T-helper 9 cell (primary cell): ENCODE data around the gene PLCL1.

Experiments used
- DNase-seq: peaks from one replicate; pipeline ENCODE4 v3.0.0-alpha.2; 2020

PLCL1 gene

DNA sequence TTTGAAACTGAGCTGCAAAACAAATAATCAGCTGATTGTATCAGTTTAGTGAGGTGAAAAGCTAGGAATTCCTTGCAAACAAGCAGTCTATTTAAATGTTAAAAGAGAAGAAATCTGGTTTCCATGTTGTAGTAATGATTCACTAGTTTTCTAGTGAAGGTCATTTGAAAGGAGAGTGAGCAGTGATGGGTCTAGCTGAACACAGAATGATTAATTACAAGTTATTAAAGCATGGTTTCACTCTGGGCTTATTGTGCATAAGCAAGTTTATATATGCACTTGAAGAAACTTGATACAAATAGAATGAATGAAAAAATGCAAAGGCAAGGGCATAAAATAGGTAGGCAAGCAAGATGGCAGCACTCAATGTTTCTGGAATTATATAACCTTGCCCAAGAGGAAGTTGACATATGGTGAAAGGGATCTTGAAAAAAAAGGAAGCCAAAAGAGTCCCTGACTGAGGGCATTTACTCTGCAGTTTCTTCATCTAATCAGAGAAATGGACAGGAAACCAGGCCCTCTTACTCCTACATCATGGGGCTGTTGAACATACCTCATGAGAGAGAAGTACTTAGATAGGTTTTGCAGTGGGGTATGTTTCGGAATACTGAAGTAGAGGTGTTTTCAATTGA lies 53.2 kb downstream of the PLCL1 start:
- DNase-seq: no peak

DNA sequence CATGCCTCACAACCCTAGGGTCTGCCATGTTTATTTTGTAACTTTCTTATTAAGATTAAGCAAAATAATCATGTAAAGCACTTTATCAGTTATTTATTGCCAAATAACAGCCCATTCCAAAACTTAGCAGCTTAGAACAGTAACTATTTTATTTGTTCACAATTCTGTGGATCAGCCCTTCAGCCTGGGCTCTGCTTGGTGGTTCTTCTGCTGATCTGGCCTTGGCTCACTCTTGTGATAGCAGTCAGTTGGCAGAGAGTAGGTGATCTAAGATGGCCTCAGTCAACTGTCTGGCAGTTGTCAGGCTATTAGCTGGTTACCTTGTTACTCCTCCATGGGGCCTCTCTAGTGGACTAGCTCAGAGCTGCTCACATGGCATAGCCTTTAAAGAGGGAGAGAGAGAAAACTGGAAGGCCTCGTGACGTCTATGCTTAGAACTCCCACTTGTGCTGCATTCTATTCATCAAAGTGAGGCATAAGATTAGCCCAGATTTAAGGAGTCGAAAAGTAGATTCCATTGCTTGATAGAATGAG lies 54.3 kb downstream of the PLCL1 start:
- no peak for DNase-seq

DNA sequence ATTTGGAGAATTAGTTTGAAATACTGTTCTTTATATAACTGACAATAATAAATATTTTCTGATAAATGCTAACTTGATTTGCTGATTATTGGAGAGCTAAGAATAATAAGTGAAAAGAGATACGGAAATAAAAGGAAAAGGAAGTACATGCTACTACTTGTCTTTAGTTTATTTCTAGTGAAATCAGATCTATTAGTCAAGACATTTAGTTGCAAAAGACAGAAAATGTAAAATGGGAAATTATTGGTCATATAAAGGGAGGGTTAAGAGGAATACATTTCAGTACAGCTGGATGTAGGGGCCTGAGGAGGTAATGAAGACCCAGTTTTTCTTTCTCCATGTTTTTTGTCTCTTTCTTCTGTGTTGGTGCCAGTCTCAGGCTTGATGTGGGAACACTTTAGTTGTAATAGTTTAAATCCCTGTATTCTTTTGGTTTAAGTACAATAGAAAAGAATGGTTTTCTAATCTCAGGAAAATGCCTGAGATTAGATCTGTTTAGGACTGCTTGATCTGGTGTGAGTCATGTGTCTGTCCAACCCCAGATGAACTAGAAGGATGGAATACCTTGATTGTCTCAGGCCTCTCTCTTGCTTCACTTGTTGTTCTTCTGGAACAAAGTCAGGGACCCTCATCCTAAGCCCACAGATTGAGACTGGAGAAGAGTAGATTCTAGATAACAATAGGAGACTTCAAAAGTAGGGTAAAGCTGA lies 58.0 kb downstream of the PLCL1 start:
- no peak for DNase-seq

DNA sequence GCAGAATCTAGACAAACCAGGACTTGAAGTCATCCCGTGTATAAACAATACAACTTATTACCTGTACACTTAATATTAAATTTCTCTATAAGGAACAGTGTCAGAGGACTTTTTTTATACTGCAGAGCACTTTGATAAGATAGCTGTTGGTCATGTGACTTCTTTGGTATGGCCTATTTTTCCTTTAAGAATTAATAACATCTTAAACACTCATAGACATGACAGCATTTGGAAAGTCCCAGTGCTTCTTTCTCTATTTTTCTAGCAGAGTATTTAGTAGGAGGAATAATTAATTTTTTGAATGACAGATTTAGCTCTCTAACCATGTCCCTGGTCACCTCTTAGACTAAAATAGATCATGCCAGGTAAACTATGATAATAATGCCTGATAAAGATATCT lies 59.4 kb downstream of the PLCL1 start:
- DNase-seq: no peak

DNA sequence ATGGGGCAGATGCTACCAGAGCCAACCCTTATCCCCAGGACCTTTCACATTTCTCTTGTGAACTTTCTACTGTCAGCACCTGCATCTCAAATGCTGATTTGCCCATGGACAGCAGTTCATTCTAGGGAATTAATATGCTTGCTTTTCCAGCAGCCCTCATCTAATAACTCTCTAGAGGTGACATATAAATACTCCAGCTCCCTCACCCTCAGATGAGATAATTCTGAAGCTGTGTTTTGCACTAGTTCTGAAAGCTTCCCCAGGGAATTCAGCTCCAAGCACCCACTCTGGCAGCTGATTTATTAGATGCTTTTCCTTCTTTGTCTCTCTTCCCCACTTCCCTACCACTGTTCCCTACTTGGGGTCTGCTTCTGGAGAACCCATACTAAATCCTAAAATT lies 62.1 kb downstream of the PLCL1 start:
- no peak for DNase-seq

DNA sequence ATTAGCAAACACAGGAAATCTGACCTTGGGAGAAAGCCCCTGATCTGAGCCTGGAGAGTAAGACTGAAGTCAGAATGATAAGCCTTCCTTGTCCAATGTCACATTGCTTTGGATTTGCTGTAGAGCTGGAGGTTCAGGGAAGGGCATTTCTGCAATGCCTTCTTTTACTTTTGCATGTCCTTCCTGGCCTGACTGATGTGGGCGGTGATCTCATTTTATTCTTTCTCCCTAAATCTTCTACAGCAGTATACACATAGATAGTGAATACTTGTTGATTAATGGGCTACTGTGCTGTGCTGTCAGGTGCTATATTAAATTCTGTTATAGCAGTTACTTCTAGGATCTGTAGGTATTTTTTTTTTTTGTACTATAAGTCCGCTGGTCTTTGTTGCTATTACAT lies 62.6 kb downstream of the PLCL1 start:
- DNase-seq: no peak

DNA sequence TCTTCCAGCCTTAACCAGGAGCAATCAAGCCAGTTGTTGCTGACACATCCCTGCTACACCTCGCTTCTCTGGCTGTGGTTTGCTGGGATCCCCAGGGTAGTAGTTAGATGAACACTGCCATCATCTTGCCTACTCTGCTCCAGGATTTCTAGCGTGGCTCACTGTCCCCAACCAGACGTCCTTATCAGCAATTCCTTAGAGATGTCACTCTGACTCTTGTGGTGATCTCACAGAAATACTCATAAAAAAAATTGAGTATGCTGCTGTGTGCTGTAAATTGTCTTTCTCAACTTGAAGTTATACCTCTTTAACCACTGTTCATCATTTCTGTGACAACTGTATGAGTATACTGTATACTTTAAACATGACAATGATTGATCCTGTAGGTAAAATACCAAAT lies 63.2 kb downstream of the PLCL1 start:
- DNase-seq: no peak

DNA sequence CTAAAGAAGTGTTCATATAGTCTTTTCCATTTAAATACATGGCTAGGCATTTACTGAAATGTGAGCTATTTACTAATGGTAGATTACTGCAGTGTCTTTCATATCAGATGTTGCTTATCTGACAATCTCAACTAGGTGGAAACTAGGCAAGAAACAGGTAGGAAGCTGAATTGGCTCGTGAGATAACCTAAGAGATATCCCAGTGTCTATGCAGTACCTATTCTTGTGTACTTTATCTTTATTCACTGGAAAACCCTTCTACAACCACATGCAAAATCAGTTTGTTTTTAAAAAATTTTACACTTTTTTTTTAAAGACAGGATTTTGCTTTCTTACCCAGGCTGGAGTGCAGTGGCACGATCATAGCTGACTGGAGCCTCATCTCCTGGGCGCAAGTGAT lies 63.8 kb downstream of the PLCL1 start:
- no peak for DNase-seq

DNA sequence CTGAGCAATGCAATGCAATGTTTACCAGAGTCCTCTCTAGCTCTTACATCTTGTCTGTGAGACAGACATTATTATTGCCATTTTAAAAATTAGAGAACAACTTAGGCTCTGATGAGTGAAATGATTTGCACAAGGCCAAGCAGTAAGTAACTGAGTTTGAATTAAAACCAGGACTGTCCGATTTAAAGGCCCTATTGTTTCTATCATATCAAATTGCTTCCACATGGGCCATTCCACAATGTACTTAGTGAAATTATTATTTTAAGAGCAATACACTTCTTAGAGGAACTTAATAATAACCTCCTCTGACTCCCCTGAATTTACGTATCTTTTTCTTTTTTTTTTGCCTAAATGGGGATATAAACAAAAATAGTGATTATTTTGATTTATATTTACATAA lies 64.6 kb downstream of the PLCL1 start:
- no peak for DNase-seq

DNA sequence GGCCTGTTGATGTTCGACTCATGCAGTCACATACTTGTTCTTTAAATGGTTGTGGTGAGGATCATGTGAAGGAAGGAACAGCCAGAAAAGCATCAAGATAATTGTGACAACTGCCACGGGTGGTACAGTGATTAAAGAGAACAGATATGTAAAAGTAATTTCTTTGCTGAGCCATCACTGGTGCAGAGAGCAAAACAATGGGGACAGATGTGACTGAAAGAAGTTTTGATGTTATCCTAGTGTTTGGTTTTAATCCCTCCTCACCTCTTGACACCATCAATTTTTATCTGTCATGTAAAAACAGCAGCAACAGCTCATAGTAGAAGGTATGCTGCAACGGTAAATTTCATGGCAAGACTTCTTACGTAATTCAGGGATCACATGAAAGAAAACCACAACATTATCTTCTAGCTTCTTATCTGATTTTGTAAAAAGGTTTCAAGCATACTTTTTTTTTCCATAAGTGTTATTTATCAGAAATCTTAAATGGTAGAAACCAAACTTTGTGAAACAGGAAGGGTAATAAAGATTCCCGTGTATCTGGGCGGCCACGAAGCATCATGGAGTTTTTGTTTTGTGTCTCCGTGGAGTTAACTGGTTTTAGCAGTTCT lies 65.2 kb downstream of the PLCL1 start:
- DNase-seq: no peak

DNA sequence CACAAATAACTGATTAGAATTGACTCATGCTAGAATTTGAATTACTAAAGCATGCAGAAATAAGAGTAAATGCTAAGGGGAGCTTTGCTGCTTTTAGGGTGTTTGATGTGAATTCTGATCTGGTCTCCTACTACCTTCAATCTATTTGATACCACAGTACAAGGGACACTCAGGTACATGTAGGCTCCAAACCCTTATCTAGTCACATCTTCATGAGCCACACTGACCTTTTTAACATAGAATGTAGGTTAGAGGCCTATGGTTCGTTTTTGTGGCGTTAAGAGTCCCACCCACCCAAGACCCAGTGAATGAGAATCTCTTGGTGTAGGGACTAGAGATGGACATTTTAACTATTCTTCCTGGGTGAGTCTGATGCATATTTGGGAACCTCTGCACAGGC lies 65.7 kb downstream of the PLCL1 start:
- no peak for DNase-seq

DNA sequence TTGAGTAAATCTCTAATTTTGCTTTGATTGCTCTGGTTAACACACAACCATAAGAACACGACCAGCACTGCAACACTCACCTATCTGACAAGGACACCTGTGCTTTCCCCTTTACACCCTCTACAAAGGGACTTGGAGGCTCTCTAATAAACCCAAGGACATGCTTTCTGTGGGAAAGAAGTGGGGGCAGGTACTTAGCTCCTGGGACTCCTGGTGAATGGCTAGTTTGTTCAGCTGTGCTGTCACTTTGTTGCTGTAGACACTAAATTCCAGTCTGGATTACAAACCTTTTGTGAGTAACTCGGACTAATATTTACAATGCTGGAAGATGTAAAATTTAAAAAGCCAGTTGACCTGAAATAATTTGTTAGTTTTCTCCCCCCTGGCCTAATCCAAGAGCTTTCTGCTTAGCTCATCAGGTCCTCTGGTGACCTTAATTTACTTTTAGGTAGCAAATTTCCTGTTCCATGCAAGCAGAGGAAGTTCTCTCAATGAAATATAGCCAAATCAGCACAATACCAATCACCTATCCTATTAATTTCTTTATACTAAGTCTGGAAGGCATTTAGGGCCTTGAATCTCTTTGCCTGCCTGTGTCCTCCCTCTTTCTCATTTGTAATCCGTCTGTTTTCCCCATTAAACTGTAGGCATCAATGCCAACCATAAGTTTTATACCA lies 67.5 kb downstream of the PLCL1 start:
- no peak for DNase-seq

DNA sequence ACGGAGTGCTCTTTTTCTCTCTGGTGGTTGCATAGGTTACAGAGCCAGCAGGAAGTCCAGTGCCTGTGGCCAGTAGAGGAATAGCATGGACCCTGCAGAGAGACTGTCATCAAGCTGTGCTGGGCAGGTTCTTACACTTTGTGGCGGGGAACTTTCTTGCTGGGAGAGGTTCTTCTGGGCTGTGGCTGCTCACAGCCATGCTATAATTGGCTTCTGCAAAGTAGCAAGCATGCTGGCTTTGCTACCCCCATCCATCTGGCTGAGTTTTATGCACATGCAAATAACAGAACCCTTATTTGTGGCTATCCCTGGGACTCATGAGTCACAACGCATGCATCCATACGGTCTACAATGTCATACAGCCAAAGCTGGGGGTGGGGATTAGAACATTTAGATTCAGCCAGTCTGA lies 68.9 kb downstream of the PLCL1 start:
- no peak for DNase-seq

DNA sequence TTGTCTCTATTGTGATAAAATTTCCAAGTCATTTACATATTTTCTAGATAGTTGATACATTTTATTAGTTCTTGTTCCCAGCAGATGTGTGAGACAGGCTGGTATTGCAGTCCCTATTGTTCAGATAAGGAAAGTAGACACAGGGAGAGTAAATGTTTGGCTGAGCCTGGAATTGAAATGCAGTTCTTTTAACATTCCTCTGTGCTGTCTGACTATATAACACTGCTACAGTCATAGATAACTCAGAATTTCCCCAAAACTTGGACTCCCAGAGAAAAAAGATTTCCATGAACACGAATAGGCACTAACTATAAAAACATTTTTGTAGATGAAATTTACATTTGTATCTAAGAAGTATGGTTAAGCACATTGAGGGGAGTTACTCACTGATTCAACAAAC lies 71.4 kb downstream of the PLCL1 start:
- no peak for DNase-seq

DNA sequence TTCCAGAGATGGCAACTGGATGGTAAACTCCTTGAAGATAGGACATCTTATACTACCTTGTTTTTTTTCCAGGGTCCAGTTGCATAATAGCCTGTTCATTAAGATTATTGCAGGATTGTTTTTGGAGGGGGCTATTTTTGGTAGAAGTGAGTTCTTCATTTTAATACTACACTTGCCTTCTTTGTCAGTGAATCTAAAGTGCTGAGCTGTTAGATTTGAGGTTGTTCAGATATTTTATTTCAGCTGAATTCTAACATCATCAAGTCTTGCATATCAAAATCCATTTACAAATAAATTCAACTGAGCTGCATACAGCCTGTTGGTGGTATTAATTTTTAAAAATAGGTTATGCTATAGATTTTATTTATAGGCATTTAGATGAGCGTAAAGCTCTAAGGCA lies 72.1 kb downstream of the PLCL1 start:
- no peak for DNase-seq

DNA sequence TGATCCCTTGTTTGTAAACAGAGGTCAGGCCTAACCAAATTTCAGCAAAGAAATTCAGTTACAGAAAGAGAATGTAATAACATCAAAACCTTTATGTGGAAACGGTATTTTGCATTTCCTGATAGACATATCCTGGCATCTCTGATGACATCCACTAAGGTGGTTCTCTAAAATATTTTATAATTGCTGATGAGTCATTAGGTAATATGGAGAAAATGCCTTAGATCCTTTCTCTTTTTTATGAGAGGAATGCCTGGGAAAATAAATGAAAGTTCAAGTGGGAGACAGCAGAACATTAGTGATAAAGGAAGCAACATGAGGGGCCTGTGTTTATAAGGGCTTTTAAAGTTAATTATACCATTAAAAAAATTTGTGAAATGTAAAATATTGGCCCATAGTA lies 72.6 kb downstream of the PLCL1 start:
- no peak for DNase-seq

DNA sequence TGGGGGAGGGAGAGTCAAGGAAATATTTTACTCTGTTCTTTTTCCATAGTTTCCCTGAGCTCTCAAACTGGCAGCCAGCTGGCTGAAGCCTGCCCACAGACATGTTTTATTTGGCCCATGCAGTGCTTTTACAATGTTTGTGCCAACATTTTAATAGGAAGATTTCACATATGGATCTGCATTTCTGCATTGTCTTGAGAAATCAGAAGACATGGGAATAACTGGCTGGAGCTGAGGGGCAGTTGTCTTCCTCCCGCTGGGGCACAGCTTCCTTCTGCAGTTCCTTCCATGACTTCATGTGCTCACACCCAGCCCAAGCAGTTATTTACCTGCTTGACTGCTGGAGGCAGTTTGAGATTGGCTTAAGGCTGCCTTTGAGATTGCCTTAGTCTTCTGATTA lies 74.4 kb downstream of the PLCL1 start:
- no peak for DNase-seq

DNA sequence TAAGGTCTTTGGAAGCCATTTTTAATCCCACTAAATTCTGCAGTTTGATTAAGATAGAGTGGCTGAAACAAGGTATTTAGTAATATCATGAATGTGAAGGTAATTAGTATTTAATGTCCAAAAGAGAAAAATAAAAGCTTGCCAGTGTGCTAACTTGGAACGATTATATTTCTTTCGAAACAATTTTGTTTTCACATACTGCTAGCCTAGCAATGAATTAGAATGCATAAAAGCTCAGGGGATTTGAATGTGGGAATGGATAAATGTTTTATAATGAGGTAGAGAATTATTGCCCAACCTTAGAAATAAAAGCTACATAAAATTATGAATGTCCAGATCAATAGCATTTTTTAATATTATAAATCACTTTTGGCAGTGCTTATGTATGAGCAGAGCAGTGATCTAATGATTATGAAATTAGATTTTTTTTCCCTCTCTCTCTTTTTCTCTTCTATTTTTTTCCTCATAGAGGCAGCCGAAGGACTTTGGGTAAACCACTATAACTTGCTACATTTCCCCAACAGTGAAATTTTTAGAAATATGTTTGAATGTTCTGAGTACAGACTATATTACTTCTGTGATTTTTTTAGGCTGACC lies 75.5 kb downstream of the PLCL1 start:
- no peak for DNase-seq

DNA sequence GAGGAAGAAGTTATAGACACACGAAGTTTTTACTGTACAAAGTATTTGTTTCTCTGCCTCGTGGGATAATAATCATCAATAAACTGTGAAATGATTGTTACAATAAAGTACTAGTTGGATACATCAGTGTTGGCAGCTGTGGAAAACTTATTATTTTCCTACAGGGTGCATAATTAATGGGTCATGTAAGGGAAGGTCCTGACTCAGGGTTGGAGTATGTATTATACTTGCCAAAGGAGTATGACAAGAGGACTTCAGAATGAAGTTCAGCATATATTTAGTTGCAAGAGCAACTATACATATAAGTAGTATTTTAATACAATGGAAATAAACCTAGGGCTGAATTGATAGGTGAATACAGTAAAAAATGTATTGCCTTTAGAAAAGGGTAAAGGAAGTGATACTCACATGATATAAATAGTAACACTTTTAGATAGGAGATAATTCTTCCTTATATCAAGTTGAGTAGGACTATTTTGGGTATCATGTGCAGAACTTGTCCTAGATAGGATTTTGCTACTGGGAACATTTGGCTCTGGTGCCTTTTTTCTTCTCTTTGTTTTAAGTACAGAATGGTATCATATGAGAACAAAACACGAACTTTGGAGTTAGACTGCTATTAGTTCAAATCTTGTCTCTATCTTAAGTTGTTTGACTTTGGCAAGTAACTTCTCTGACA lies 79.1 kb downstream of the PLCL1 start:
- no peak for DNase-seq

DNA sequence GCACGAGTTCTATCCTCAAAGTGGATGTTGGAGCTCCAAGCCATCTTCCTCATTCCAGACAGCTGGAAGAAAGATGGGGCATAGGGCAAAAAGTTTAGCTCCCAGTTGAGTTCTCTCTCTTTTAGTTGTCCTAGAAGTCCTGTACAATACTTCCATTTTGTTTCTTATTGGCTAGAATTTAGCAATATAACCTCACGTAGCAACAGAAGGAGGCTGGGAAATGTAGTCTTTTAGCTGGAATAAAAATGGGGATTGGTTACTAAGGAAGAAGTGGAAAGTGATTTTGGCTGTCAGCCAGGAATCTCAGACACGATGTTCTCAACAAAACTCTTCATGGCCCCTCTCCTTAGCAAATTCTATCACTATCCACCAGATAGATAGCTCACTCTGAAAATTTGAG lies 79.9 kb downstream of the PLCL1 start:
- no peak for DNase-seq

DNA sequence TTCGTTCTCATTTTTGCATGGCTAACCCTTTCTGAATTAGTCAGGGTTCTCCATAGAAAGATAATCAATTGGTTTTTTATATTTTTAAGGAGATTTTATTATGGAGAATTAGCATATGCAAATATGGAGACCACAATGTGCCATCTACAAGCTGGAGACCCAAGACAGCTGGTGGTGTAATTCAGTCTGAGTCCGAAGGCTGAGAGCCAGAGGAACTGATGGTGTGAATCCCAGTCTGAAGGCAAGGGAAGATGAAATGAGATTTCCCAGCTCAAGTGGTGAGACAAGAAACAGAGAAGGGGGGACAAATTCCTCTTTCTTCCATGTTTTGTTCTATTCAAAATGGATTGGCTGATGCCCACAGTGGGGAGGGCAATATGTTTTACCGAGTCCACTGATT lies 80.7 kb downstream of the PLCL1 start:
- no peak for DNase-seq

DNA sequence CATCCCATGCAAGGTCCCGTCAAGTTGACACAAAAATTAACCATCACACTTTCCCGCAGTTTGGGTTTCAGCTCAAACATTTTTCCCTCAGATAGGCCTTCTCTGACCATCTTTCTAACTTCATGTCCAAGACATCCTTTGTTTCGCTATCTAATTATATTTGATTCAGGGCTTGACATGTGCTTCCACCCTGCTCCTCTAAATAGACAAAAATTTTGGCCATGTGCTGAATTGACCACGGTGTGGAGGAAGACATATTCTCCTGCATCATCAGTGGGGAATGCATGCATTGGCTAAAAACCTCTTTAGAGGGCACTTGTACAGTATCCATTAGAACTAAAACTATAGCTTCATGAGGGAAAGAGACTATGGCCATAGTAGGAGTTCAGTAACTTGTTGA lies 81.2 kb downstream of the PLCL1 start:
- DNase-seq: no peak

DNA sequence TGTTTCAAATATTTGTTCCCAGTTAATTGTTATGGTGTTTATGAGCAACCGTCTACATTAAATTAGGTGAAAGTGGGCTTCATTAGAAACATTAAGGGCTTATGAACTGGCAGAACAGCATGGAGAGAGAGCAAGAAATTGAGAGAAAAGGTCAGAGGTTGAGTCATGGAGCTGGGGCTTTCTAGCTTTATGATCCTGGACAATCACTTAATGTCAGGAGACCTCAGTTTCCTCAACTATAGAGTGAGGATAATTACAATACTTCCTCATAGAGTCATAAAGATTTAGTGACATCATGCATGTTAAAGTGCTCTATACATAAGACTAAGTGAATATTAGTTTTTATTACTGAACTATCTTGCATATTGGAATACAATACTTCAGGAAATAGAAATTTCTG lies 83.9 kb downstream of the PLCL1 start:
- no peak for DNase-seq
